ENCODE data around the gene TCHP.

GRCh38 chr12:109921982-109922381 lies 21.9 kb downstream of the TCHP start:
- TF ChIP-seq CTCF (IDR thresholded peaks at IDR 0.05) (no peak), POLR2A (IDR thresholded peaks at IDR 0.05) (no peak)

Measured in Peyer's patch (tissue), 4 donors.